Measurements from ENCODE around the gene MYO9B.

DNA sequence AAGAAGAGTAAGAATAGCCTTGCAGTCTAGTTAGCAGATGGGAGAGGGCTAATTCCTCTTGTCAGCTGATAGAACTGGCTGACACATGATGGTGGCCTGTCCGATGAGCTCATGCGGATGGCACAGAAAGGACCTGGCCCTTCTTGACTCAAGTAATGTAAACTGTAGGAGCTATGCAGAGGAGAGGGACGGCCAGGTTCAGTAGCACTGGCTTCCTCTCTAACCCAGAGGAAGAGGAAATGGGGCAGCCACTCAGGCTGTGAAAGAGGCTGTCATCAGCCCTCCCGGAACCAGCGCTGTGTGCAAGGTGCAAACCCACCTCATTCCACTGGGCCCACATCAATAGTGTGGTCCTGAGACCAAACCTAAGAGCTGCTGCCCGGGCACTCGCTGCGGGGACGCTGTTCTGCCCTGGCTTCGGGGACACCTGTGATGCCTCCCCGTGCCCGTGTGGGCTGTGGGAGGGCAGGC is 108.8 kb downstream of the MYO9B start:
- TF ChIP-seq, protein P1, sequence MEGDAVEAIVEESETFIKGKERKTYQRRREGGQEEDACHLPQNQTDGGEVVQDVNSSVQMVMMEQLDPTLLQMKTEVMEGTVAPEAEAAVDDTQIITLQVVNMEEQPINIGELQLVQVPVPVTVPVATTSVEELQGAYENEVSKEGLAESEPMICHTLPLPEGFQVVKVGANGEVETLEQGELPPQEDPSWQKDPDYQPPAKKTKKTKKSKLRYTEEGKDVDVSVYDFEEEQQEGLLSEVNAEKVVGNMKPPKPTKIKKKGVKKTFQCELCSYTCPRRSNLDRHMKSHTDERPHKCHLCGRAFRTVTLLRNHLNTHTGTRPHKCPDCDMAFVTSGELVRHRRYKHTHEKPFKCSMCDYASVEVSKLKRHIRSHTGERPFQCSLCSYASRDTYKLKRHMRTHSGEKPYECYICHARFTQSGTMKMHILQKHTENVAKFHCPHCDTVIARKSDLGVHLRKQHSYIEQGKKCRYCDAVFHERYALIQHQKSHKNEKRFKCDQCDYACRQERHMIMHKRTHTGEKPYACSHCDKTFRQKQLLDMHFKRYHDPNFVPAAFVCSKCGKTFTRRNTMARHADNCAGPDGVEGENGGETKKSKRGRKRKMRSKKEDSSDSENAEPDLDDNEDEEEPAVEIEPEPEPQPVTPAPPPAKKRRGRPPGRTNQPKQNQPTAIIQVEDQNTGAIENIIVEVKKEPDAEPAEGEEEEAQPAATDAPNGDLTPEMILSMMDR (conservative IDR thresholded peaks at IDR 0.05; ENCODE audit: low read length) = no peak
- no peak for TF ChIP-seq EZH2phosphoT487 (IDR thresholded peaks at IDR 0.05; ENCODE audit: borderline replicate concordance)
